Prostate gland (tissue), 2 donors: ENCODE measurements around the gene TIGD3.

Source experiments
- CTCF ChIP-seq, 4 experiments: fragments of 200-600 bp in 2 of 4; fragments of 450-650 bp in 2 of 4; sonication (generic) in 2 of 4; IDR thresholded peaks; 1 replicate in 3 of 4; 2 replicates in 1 of 4; pipeline ENCODE4 v1.5.1; 2016 to 2019; ENCODE audit warnings: antibody characterized with exemption in 4 of 4, mild to moderate bottlenecking in 2 of 4, moderate library complexity in 2 of 4
- POLR2A ChIP-seq: fragments of 450-650 bp; IDR thresholded peaks from one replicate; pipeline ENCODE4 v1.6.1; 2016; ENCODE audit warnings: antibody characterized with exemption, mild to moderate bottlenecking
- POLR2AphosphoS5 ChIP-seq: sonication (generic); formaldehyde crosslinking; IDR thresholded peaks from one replicate; pipeline ENCODE4 v1.6.1; 2017; ENCODE audit warnings: antibody characterized with exemption

- TF ChIP-seq CTCF (IDR thresholded peaks at IDR 0.05) (no peak), POLR2A (no peak), POLR2AphosphoS5 (no peak)
Observed at GRCh38 chr11:65375012-65375411, 20.5 kb downstream of the TIGD3 start.
